Duodenal mucosa (tissue), 2 donors: ENCODE results near the gene TGFB1I1.

Source experiments
- H3K27ac ChIP-seq: one replicate; pipeline ENCODE4 v1.7.0; 2013; ENCODE audit warnings: low read depth, low read length
- H3K27me3 ChIP-seq, 2 donors: one replicate each; pipeline ENCODE4 v1.7.0; 2013; ENCODE audit warnings: low read length in 2 of 2, control low read depth in 1 of 2; ENCODE audit not compliant: insufficient read depth in 2 of 2, control insufficient read depth in 1 of 2
- H3K36me3 ChIP-seq, 2 donors: one replicate each; pipeline ENCODE4 v1.7.0; 2013; ENCODE audit warnings: low read length in 2 of 2, control low read depth in 1 of 2; ENCODE audit not compliant: insufficient read depth in 2 of 2, control insufficient read depth in 1 of 2
- H3K4me1 ChIP-seq, 2 donors: one replicate each; pipeline ENCODE4 v1.7.0; 2013; ENCODE audit warnings: low read length in 2 of 2, control low read depth in 1 of 2; ENCODE audit not compliant: insufficient read depth in 2 of 2, control insufficient read depth in 1 of 2
- H3K4me3 ChIP-seq, 2 donors: one replicate each; pipeline ENCODE4 v1.7.0; 2013; ENCODE audit warnings: low read length in 2 of 2, low read depth in 1 of 2
- H3K9ac ChIP-seq, 2 donors: one replicate each; pipeline ENCODE4 v1.7.0; 2013; ENCODE audit warnings: low read length in 2 of 2, low read depth in 1 of 2
- H3K9me3 ChIP-seq, 2 donors: one replicate each; pipeline ENCODE4 v1.7.0; 2013; ENCODE audit warnings: low read length in 2 of 2, control low read depth in 1 of 2; ENCODE audit not compliant: control insufficient read depth in 1 of 2

Gene TGFB1I1

GRCh38 chr16:31451681-31452351 is 20.1 kb upstream of the TGFB1I1 start:
- peaks cover 24 to 29% of the 10 kb centered on the region in 2 donors for H3K4me1 ChIP-seq
- no peaks in the 10 kb centered on the region for H3K27me3 ChIP-seq
- H3K4me3 ChIP-seq, result no peak overlapping the region
- no peak overlapping the region for H3K27ac ChIP-seq
- H3K36me3 ChIP-seq, result peaks cover 0 to 3% of the 10 kb centered on the region in 2 donors
- H3K9ac ChIP-seq, result no peak overlapping the region
- H3K9me3 ChIP-seq, result no peaks in the 10 kb centered on the region

- peak overlapping the region; percentile 30 for H3K27ac ChIP-seq
- no peaks in the 10 kb centered on the region for H3K9me3 ChIP-seq
- peaks cover 0 to 3% of the 10 kb centered on the region in 2 donors for H3K36me3 ChIP-seq
- peaks cover 33 to 38% of the 10 kb centered on the region in 2 donors for H3K4me1 ChIP-seq
- no peak overlapping the region for H3K4me3 ChIP-seq
- H3K27me3 ChIP-seq, result no peaks in the 10 kb centered on the region
- H3K9ac ChIP-seq, result no peak overlapping the region
Observed at GRCh38 chr16:31452631-31453106, 19.3 kb upstream of the TGFB1I1 start.

- Histone ChIP-seq H3K4me1 (peaks cover 35 to 42% of the 10 kb centered on the region in 2 donors), H3K27me3 (no peaks in the 10 kb centered on the region), H3K4me3 (no peak overlapping the region), H3K9me3 (no peaks in the 10 kb centered on the region), H3K27ac (no peak overlapping the region), H3K36me3 (peaks cover 0 to 3% of the 10 kb centered on the region in 2 donors), H3K9ac (no peak overlapping the region)
Observed at GRCh38 chr16:31453255-31454204, 18.4 kb upstream of the TGFB1I1 start.

- Histone ChIP-seq H3K4me1 (peaks cover 41 to 50% of the 10 kb centered on the region in 2 donors), H3K27ac (no peak overlapping the region), H3K27me3 (no peaks in the 10 kb centered on the region), H3K9me3 (no peaks in the 10 kb centered on the region), H3K4me3 (no peak overlapping the region), H3K36me3 (peaks cover 0 to 3% of the 10 kb centered on the region in 2 donors), H3K9ac (no peak overlapping the region)
Observed at GRCh38 chr16:31455601-31456314, 16.2 kb upstream of the TGFB1I1 start.

- Histone ChIP-seq H3K4me3 (peak overlapping the region in 1 of 2 donors; percentile 91), H3K9me3 (no peaks in the 10 kb centered on the region), H3K36me3 (peaks cover 1 to 6% of the 10 kb centered on the region in 2 donors), H3K4me1 (peaks cover 41 to 46% of the 10 kb centered on the region in 2 donors), H3K27ac (no peak overlapping the region), H3K9ac (no peak overlapping the region), H3K27me3 (no peaks in the 10 kb centered on the region)
Observed at GRCh38 chr16:31456988-31457360, 15.0 kb upstream of the TGFB1I1 start.

- Histone ChIP-seq H3K27ac (peak overlapping the region; percentile 100), H3K9me3 (no peaks in the 10 kb centered on the region), H3K27me3 (no peaks in the 10 kb centered on the region), H3K4me3 (peak overlapping the region; percentile 91 to 95), H3K4me1 (peaks cover 39 to 46% of the 10 kb centered on the region in 2 donors), H3K36me3 (peaks cover 4 to 12% of the 10 kb centered on the region in 2 donors), H3K9ac (peak overlapping the region; percentile 87 to 96)
Observed at GRCh38 chr16:31458073-31458843, 13.7 kb upstream of the TGFB1I1 start.

- H3K27me3 ChIP-seq, result no peaks in the 10 kb centered on the region
- H3K4me1 ChIP-seq, result peaks cover 32 to 40% of the 10 kb centered on the region in 2 donors
- H3K4me3 ChIP-seq, result peak within 1 kb of the TSS; percentile 91 to 95
- H3K36me3 ChIP-seq, result peaks cover 4 to 17% of the 10 kb centered on the region in 2 donors
- H3K27ac ChIP-seq, result peak within 1 kb of the TSS; percentile 100
- H3K9me3 ChIP-seq, result no peaks in the 10 kb centered on the region
- H3K9ac ChIP-seq, result peak within 1 kb of the TSS; percentile 87 to 96
Observed at GRCh38 chr16:31458844-31459686, 12.9 kb upstream of the TGFB1I1 start, which contains the start of gene ARMC5. TSS of gene ARMC5 (plus strand) at chr16:31459501. CDS start at chr16:31459525, 24 bp downstream.

- peak overlapping the region; percentile 87 to 96 for H3K9ac ChIP-seq
Observed at GRCh38 chr16:31459687-31460581, 12.0 kb upstream of the TGFB1I1 start.

More at GRCh38 chr16:31459687-31460581, 12.0 kb upstream of the TGFB1I1 start:
- H3K4me3 ChIP-seq, result peak overlapping the region; percentile 91 to 95
- no peaks in the 10 kb centered on the region for H3K27me3 ChIP-seq
- H3K4me1 ChIP-seq, result peaks cover 31 to 36% of the 10 kb centered on the region in 2 donors
- H3K9me3 ChIP-seq, result no peaks in the 10 kb centered on the region
- H3K36me3 ChIP-seq, result peaks cover 4 to 23% of the 10 kb centered on the region in 2 donors
- peak overlapping the region; percentile 100 for H3K27ac ChIP-seq
